DOHH2 (cell line): Measurements from ENCODE around the gene AFAP1.

ENCODE experiments used
- H3F3A ChIP-seq: fragments of 200-600 bp; sonication (generic), shearing (Covaris generic); 2 replicates; pipeline ENCODE4 v1.6.0; 2016; ENCODE audit warnings: antibody characterized with exemption, mild to moderate bottlenecking; ENCODE audit not compliant: control insufficient read depth, insufficient read depth
- H3K27ac ChIP-seq: fragments of 200-600 bp; sonication (generic); 2 replicates; pipeline ENCODE4 v1.5.1; 2014; ENCODE audit warnings: low read depth, mild to moderate bottlenecking, low read length, moderate library complexity
- H3K27me3 ChIP-seq: fragments of 200-600 bp; sonication (generic); 2 replicates; pipeline ENCODE4 v1.6.1; 2014; ENCODE audit warnings: mild to moderate bottlenecking, low read length, mixed read lengths; ENCODE audit not compliant: control insufficient read depth
- H3K36me3 ChIP-seq: fragments of 200-600 bp; sonication (generic); 2 replicates; pipeline ENCODE4 v1.6.1; 2014; ENCODE audit warnings: mild to moderate bottlenecking, low read length, moderate library complexity, mixed read lengths; ENCODE audit not compliant: control insufficient read depth
- H3K4me1 ChIP-seq: fragments of 200-600 bp; sonication (generic); 2 replicates; pipeline ENCODE4 v1.6.1; 2014; ENCODE audit warnings: mild to moderate bottlenecking, low read length, mixed read lengths; ENCODE audit not compliant: control insufficient read depth
- H3K4me2 ChIP-seq: fragments of 200-600 bp; sonication (generic); 2 replicates; pipeline ENCODE4 v1.6.0; 2014; ENCODE audit warnings: mild to moderate bottlenecking, low read length, moderate library complexity
- H3K4me3 ChIP-seq: fragments of 200-600 bp; sonication (generic); 2 replicates; pipeline ENCODE4 v1.5.1; 2014; ENCODE audit warnings: mild to moderate bottlenecking, low read length, mixed read lengths
- H3K79me2 ChIP-seq: fragments of 200-600 bp; sonication (generic); 2 replicates; pipeline ENCODE4 v1.6.1; 2014; ENCODE audit warnings: mild to moderate bottlenecking, low read length, mixed read lengths; ENCODE audit not compliant: control insufficient read depth
- H3K9me2 ChIP-seq: fragments of 200-600 bp; sonication (generic); replicated peaks from 2 replicates; pipeline ENCODE4 v1.6.1; 2014; ENCODE audit warnings: mild to moderate bottlenecking, low read length, mixed read lengths; ENCODE audit not compliant: control insufficient read depth
- H3K9me3 ChIP-seq: fragments of 200-600 bp; sonication (generic); 2 replicates; pipeline ENCODE4 v1.6.1; 2014; ENCODE audit warnings: antibody characterized with exemption, low read length, mixed read lengths; ENCODE audit not compliant: control insufficient read depth, insufficient read depth
- H4K20me1 ChIP-seq: fragments of 200-600 bp; sonication (generic); 2 replicates; pipeline ENCODE4 v1.6.0; 2014; ENCODE audit warnings: low read depth, mild to moderate bottlenecking, antibody characterized with exemption, low read length, moderate library complexity; ENCODE audit not compliant: control insufficient read depth, insufficient read depth
- EZH2phosphoT487 ChIP-seq: fragments of 200-600 bp; sonication (generic); IDR thresholded peaks from 2 replicates; pipeline ENCODE4 v1.6.1; 2017; ENCODE audit warnings: borderline replicate concordance, mild to moderate bottlenecking, antibody characterized with exemption, low read length, moderate library complexity, mixed read lengths
- TF ChIP-seq, protein P1 (sequence below): fragments of 200-600 bp; sonication (generic); IDR thresholded peaks from one replicate; pipeline ENCODE4 v1.5.1; 2014; ENCODE audit warnings: antibody characterized with exemption, mild to moderate bottlenecking, low read depth, low read length; ENCODE audit not compliant: poor library complexity, severe bottlenecking

Gene AFAP1

DNA sequence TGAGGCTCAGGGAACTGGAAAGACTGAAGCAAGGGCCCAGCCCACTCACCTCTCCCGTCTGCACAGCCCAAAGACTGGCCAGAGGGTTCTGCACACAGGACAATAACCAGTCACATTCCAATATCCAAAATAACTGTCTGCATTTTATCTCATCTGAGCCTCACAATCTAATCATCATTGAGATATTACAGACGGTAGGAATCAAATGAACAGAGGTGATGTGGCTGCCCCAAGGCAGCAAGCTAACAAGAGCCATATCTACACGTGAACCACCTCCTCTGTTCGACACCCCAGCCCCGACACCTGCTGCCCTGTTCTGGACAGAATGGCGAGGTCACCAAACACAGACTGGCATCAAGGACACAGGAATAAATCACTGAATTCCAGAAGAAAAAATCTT, 60.5 kb downstream of the AFAP1 start:
- no peaks in the 10 kb centered on the region for H3K4me1 ChIP-seq
- H3K79me2 ChIP-seq, result no peaks in the 10 kb centered on the region
- no peaks in the 10 kb centered on the region for H3K36me3 ChIP-seq
- no peaks in the 10 kb centered on the region for H3K9me3 ChIP-seq
- TF ChIP-seq EZH2phosphoT487, result no peak
- TF ChIP-seq, protein P1, sequence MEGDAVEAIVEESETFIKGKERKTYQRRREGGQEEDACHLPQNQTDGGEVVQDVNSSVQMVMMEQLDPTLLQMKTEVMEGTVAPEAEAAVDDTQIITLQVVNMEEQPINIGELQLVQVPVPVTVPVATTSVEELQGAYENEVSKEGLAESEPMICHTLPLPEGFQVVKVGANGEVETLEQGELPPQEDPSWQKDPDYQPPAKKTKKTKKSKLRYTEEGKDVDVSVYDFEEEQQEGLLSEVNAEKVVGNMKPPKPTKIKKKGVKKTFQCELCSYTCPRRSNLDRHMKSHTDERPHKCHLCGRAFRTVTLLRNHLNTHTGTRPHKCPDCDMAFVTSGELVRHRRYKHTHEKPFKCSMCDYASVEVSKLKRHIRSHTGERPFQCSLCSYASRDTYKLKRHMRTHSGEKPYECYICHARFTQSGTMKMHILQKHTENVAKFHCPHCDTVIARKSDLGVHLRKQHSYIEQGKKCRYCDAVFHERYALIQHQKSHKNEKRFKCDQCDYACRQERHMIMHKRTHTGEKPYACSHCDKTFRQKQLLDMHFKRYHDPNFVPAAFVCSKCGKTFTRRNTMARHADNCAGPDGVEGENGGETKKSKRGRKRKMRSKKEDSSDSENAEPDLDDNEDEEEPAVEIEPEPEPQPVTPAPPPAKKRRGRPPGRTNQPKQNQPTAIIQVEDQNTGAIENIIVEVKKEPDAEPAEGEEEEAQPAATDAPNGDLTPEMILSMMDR, result no peak
- H3K4me3 ChIP-seq, result no peak overlapping the region
- H3K27me3 ChIP-seq, result peaks cover 16% of the 10 kb centered on the region
- H3K27ac ChIP-seq, result no peak overlapping the region
- no peaks in the 10 kb centered on the region for H3K9me2 ChIP-seq
- no peaks in the 10 kb centered on the region for H3F3A ChIP-seq
- H3K4me2 ChIP-seq, result no peak overlapping the region
- no peaks in the 10 kb centered on the region for H4K20me1 ChIP-seq

DNA sequence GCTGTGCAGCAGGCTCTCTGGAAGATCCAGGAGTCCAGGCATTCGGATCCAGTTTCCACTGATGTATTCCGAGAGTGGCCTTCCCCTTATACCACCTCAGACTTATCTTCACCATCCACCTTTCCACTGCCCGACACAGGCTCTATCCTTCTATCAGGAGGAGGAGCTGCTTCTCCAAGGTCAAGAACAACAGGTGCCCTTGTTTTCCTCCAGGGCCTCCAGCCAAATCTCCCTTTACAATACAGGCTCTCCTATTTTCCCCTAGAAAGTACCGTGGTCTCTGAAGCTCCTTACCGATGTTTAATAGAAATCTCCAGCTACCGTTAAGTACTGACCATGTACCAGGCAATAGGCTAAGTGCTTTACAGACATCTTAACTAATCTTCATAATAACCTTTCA, 61.3 kb downstream of the AFAP1 start:
- TF ChIP-seq, protein P1, result no peak
- no peak for TF ChIP-seq EZH2phosphoT487
- Histone ChIP-seq H3K27me3 (peaks cover 16% of the 10 kb centered on the region), H3K27ac (no peak overlapping the region), H3K9me3 (no peaks in the 10 kb centered on the region), H3K4me2 (no peak overlapping the region), H3K9me2 (no peaks in the 10 kb centered on the region), H3K4me1 (no peaks in the 10 kb centered on the region), H4K20me1 (no peaks in the 10 kb centered on the region), H3K36me3 (no peaks in the 10 kb centered on the region), H3K79me2 (no peaks in the 10 kb centered on the region), H3K4me3 (no peak overlapping the region), H3F3A (no peaks in the 10 kb centered on the region)

DNA sequence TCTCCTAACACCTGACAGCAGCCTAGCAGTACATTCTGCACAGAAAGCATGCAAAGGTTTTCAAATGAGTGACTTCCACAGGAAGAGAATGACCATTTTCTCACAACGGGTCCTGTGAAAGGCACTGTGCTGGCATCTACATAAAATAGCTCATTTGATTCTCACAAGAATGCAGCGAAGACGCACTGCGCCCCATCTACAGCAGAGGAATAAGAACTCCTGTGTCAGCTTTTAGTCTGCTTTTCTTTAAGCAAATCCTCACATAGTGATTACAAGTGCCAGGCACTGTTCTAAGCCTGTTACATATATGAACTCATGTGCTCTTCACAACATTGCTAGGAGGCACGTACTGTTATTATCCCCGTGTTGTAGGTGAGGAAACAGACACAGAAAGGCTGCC, 62.5 kb downstream of the AFAP1 start:
- Histone ChIP-seq H3K79me2 (no peaks in the 10 kb centered on the region), H3K4me1 (no peaks in the 10 kb centered on the region), H3K4me2 (no peak overlapping the region), H4K20me1 (no peaks in the 10 kb centered on the region), H3K9me3 (no peaks in the 10 kb centered on the region), H3K9me2 (no peaks in the 10 kb centered on the region), H3K36me3 (no peaks in the 10 kb centered on the region), H3K27me3 (peaks cover 16% of the 10 kb centered on the region), H3F3A (no peaks in the 10 kb centered on the region), H3K4me3 (no peak overlapping the region), H3K27ac (no peak overlapping the region)
- TF ChIP-seq, protein P1, result no peak
- TF ChIP-seq EZH2phosphoT487, result no peak
